HCT116 (cell line): ENCODE data around the gene ZNF71. TPM values are rescaled to one million over a fixed set of nuclear protein-coding genes. Genes with fewer than 3 reads are reported as not detected.

ENCODE experiments used
- ATAC-seq: fragments of 200-7000 bp; cut with Tn5 transposase; 2 replicates; pipeline ENCODE4 v1.9.1; 2020; ENCODE audit warnings: mild to moderate bottlenecking, moderate library complexity
- BruUV-seq: library from RNA; stranded (reverse); fragments of 400-500 nt; replicated peaks from 2 replicates; lab custom pipeline; 2021; lab: Mats Ljungman, UMichigan
- CTCF ChIA-PET: fragments of 300-600 bp; sonication (Branson Sonifier 250); formaldehyde crosslinking; loops from one replicate; lab custom pipeline; 2021; ENCODE audit warnings: antibody characterized with exemption; lab: Charles Lee
- POLR2A ChIA-PET: fragments of 300-600, 350-600 bp; sonication (Branson Sonifier 250); formaldehyde crosslinking; loops from one replicate; lab custom pipeline; 2021; ENCODE audit warnings: antibody characterized with exemption; lab: Charles Lee
- RAD21 ChIA-PET, 2 experiments: fragments of 300-600 bp; sonication (Branson Sonifier 250); formaldehyde crosslinking; loops; one replicate each; lab custom pipeline; 2023; ENCODE audit warnings: low total read pairs in 2 of 2; ENCODE audit not compliant: uncharacterized antibody in 2 of 2, unreplicated experiment in 2 of 2, low non-redundant PET in 1 of 2; lab: Charles Lee
- DNase-seq: peaks from one replicate; pipeline ENCODE4 v3.0.0-alpha.2; 2010; ENCODE audit warnings: low read depth, low spot score
- H2AFZ ChIP-seq: fragments of 200-600 bp; shearing (Covaris generic), sonication (generic); 2 replicates; pipeline ENCODE4 v1.6.1; 2017; ENCODE audit warnings: low read depth, mixed run types, mixed read lengths, antibody characterized with exemption, low read length; ENCODE audit not compliant: poor library complexity, severe bottlenecking
- H3K27ac ChIP-seq: 2 replicates; pipeline ENCODE4 v1.5.1; 2012; ENCODE audit warnings: low read depth, low read length
- H3K27me3 ChIP-seq: fragments of 200-600 bp; sonication (generic); 2 replicates; pipeline ENCODE4 v1.6.1; 2016; ENCODE audit warnings: mixed run types, low read length, mixed read lengths; ENCODE audit not compliant: insufficient read depth
- H3K36me3 ChIP-seq, 2 experiments: fragments of 200-500 bp in 1 of 2; fragments of 200-600 bp in 1 of 2; sonication (Bioruptor generic) in 1 of 2; sonication (generic) in 1 of 2; 2 replicates each; pipeline versions ENCODE4 v1.5.1 to v1.6.1; 2014 to 2016; ENCODE audit warnings: low read length in 2 of 2, inconsistent platforms in 1 of 2, mixed read lengths in 1 of 2, mixed run types in 1 of 2; ENCODE audit not compliant: insufficient read depth in 2 of 2, control insufficient read depth in 1 of 2
- H3K4me1 ChIP-seq, 2 experiments: fragments of 200-600 bp in 1 of 2; sonication (generic) in 1 of 2; 2 replicates each; pipeline versions ENCODE4 v1.5.1 to v1.6.1; 2012 to 2017; ENCODE audit warnings: low read length in 2 of 2, inconsistent platforms in 1 of 2, mild to moderate bottlenecking in 1 of 2, mixed read lengths in 1 of 2, mixed run types in 1 of 2, moderate library complexity in 1 of 2; ENCODE audit not compliant: insufficient read depth in 2 of 2, control insufficient read depth in 1 of 2
- H3K4me2 ChIP-seq: fragments of 200-600 bp; sonication (generic); 2 replicates; pipeline ENCODE4 v1.6.1; 2017; ENCODE audit warnings: mixed run types, low read length, mixed read lengths
- H3K4me3 ChIP-seq, 2 experiments: fragments of 200-600 bp in 1 of 2; sonication (generic) in 1 of 2; replicated peaks in 1 of 2; 2 replicates each; pipeline ENCODE4 v1.5.1; 2011 to 2016; ENCODE audit warnings: low read length in 2 of 2, control low read depth in 1 of 2, low read depth in 1 of 2, mild to moderate bottlenecking in 1 of 2, mixed read lengths in 1 of 2, mixed run types in 1 of 2
- H3K79me2 ChIP-seq: fragments of 200-600 bp; sonication (generic); 2 replicates; pipeline ENCODE4 v1.6.1; 2017; ENCODE audit warnings: mild to moderate bottlenecking, mixed run types, low read length, moderate library complexity, mixed read lengths; ENCODE audit not compliant: insufficient read depth
- H3K9ac ChIP-seq: fragments of 200-600 bp; sonication (generic); 2 replicates; pipeline ENCODE4 v1.6.1; 2016; ENCODE audit warnings: low read length, mixed read lengths
- H3K9me2 ChIP-seq: fragments of 200-600 bp; sonication (generic), shearing (Covaris generic); 2 replicates; pipeline ENCODE4 v1.6.1; 2017; ENCODE audit warnings: mixed run types, mild to moderate bottlenecking, moderate library complexity; ENCODE audit not compliant: insufficient read depth
- H3K9me3 ChIP-seq, 2 experiments: fragments of 200-500 bp in 1 of 2; fragments of 200-600 bp in 1 of 2; sonication (Bioruptor generic) in 1 of 2; sonication (generic) in 1 of 2; 2 replicates each; pipeline ENCODE4 v1.6.1; 2014 to 2017; ENCODE audit warnings: low read length in 2 of 2, mixed read lengths in 2 of 2, inconsistent platforms in 1 of 2, low read depth in 1 of 2, mild to moderate bottlenecking in 1 of 2, mixed run types in 1 of 2, moderate library complexity in 1 of 2; ENCODE audit not compliant: control insufficient read depth in 1 of 2, insufficient read depth in 1 of 2
- H4K20me1 ChIP-seq: fragments of 200-600 bp; sonication (generic), shearing (Covaris generic); 2 replicates; pipeline ENCODE4 v1.6.1; 2017; ENCODE audit warnings: mixed run types, mild to moderate bottlenecking, moderate library complexity; ENCODE audit not compliant: insufficient read depth
- CBX3 ChIP-seq: IDR thresholded peaks from 2 replicates; pipeline ENCODE4 v1.6.1; 2012; ENCODE audit warnings: low read depth
- CEBPB ChIP-seq: IDR thresholded peaks from 2 replicates; pipeline ENCODE4 v1.6.1; 2012; ENCODE audit warnings: low read depth
- ELF1 ChIP-seq: IDR thresholded peaks from 2 replicates; pipeline ENCODE4 v1.6.1; 2012; ENCODE audit warnings: low read depth, borderline replicate concordance
- EZH2 ChIP-seq: fragments of 200-600 bp; sonication (generic); IDR thresholded peaks from 2 replicates; pipeline ENCODE4 v1.6.1; 2017; ENCODE audit warnings: antibody characterized with exemption, mixed run types
- EZH2phosphoT487 ChIP-seq: fragments of 200-600 bp; IDR thresholded peaks from 2 replicates; pipeline ENCODE4 v1.6.1; 2018; ENCODE audit warnings: antibody characterized with exemption, borderline replicate concordance
- FOSL1 ChIP-seq: IDR thresholded peaks from 2 replicates; pipeline ENCODE4 v1.6.1; 2012; ENCODE audit warnings: low read depth
- JUND ChIP-seq: IDR thresholded peaks from 2 replicates; pipeline ENCODE4 v1.6.1; 2012
- MAX ChIP-seq: IDR thresholded peaks from 2 replicates; pipeline ENCODE4 v1.6.1; 2012
- RAD21 ChIP-seq: IDR thresholded peaks from 2 replicates; pipeline ENCODE4 v1.6.1; 2012; ENCODE audit warnings: low read depth, mild to moderate bottlenecking
- SIN3A ChIP-seq: IDR thresholded peaks from 2 replicates; pipeline ENCODE4 v1.6.1; 2012; ENCODE audit warnings: low read depth
- SP1 ChIP-seq: IDR thresholded peaks from 2 replicates; pipeline ENCODE4 v1.6.1; 2012; ENCODE audit warnings: low read depth
- SRF ChIP-seq: IDR thresholded peaks from 2 replicates; pipeline ENCODE4 v1.6.1; 2012; ENCODE audit warnings: low read depth
- TCF7L2 ChIP-seq: IDR thresholded peaks from 2 replicates; pipeline ENCODE4 v1.7.0; 2011; ENCODE audit warnings: borderline replicate concordance, inconsistent platforms; ENCODE audit not compliant: insufficient read depth, insufficient read length; ENCODE audit errors: extremely low read depth
- YY1 ChIP-seq: IDR thresholded peaks from 2 replicates; pipeline ENCODE4 v1.6.1; 2011; ENCODE audit warnings: low read length, low read depth, moderate library complexity, mild to moderate bottlenecking; ENCODE audit not compliant: insufficient replicate concordance; ENCODE audit errors: extremely low read depth
- ZFX ChIP-seq: fragments of 450-650 bp; IDR thresholded peaks from 2 replicates; pipeline ENCODE4 v1.6.1; 2017
- ZNF274 ChIP-seq: fragments of 200-500 bp; sonication (Bioruptor generic); IDR thresholded peaks from 2 replicates; pipeline ENCODE4 v1.6.1; 2014; ENCODE audit warnings: mild to moderate bottlenecking, low read depth, low read length, inconsistent platforms
- intact Hi-C: fragments of 100-400 bp; cut with micrococcal nuclease; formaldehyde crosslinking; loops from 2 replicates; pipeline ENCODE4 v1.10.0; 2022
- total RNA-seq: library from RNA; stranded (reverse); gene quantifications from one replicate; pipeline ENCODE4 v1.2.1, GENCODE V29; 2021; ENCODE audit not compliant: unreplicated experiment

ZNF71 gene
- total RNA-seq, 1 experiment from 2014 or later = not detected

- ATAC-seq = no peak
- no peak for DNase-seq
- RAD21 ChIA-PET = no interaction called here
- Histone ChIP-seq H3K4me1 (no peaks in the 10 kb centered on the region), H3K9me3 (peaks cover 0 to 21% of the 10 kb centered on the region in 2 experiments; a peak in 2 of 4 replicates), H4K20me1 (no peaks in the 10 kb centered on the region), H3K4me2 (no peak overlapping the region), H3K27ac (no peak overlapping the region), H3K36me3 (no peaks in the 10 kb centered on the region), H3K9ac (no peak overlapping the region), H3K9me2 (no peaks in the 10 kb centered on the region), H3K27me3 (no peaks in the 10 kb centered on the region), H3K4me3 (no peak overlapping the region), H3K79me2 (no peaks in the 10 kb centered on the region), H2AFZ (no peak overlapping the region)
- no peak for TF ChIP-seq CEBPB
- no peak for TF ChIP-seq SP1
- no peak for TF ChIP-seq ZFX
- no peak for TF ChIP-seq FOSL1
- TF ChIP-seq SRF = no peak
- no peak for TF ChIP-seq TCF7L2
- no peak for TF ChIP-seq SIN3A
- no peak for TF ChIP-seq JUND
- no peak for TF ChIP-seq CBX3
- no peak for TF ChIP-seq MAX
- TF ChIP-seq ZNF274 = no peak
- no peak for TF ChIP-seq ELF1
- no peak for TF ChIP-seq RAD21
- no peak for TF ChIP-seq EZH2
- TF ChIP-seq EZH2phosphoT487 = no peak
- no peak for TF ChIP-seq YY1
- POLR2A ChIA-PET = no interaction called here
- CTCF ChIA-PET = no interaction called here
- BruUV-seq = no TSS peak
- intact Hi-C loops = no loop called here
Observed at GRCh38 chr19:56670961-56671612, 76.0 kb downstream of the ZNF71 start.
